GM23338 (cell line): Measurements from ENCODE around the gene ANXA2R.

ENCODE experiments used
- CREB1 ChIP-seq: fragments of 250-450 bp; sonication (Bioruptor Pico); IDR thresholded peaks from 2 replicates; pipeline ENCODE4 v1.5.0; 2020; ENCODE audit warnings: low read depth, mild to moderate bottlenecking, moderate library complexity
- CTCF ChIP-seq, 2 experiments: fragments of 200-600 bp in 1 of 2; sonication (generic) in 1 of 2; conservative IDR thresholded peaks; 2 replicates each; pipeline versions ENCODE4 v1.5.1 to v1.6.1; 2016 to 2017; ENCODE audit warnings: antibody characterized with exemption in 2 of 2, low read depth in 2 of 2, mild to moderate bottlenecking in 2 of 2, moderate library complexity in 1 of 2
- STAT1 ChIP-seq: IDR thresholded peaks from one replicate; pipeline ENCODE4 v1.6.1; 2016; ENCODE audit warnings: antibody characterized with exemption; ENCODE audit not compliant: unreplicated experiment

- TF ChIP-seq CTCF (conservative IDR thresholded peaks at IDR 0.05; ENCODE audit: low read depth in 2 of 2) (no peak), STAT1 (no peak), CREB1 (CRISPR knock-in tag) (no peak)
Observed at GRCh38 chr5:43065948-43066798, 26.1 kb upstream of the ANXA2R start.
